ENCODE measurements around the gene CYSRT1.

The CYSRT1 gene

DNA sequence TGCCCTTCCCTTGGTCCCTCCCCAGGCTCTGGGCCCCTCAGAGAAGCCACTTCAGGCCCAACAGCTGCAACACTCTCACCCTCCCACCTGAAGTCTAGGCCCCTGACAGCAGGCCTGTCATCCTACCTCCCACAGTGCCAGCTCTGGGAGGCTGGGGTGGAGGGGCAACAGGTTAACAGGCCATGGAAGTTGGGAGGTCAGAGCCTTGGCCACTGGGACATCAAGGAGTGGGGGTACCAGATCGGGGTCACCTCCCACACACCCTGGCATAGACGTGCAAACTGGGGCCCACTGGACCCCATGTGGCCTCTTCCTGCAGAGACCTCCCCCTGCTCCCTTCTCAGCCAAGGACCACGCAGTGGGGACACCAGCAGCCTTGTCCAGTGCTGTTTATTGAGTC is 33.7 kb upstream of the CYSRT1 start:
- DNase-seq = no peak

GRCh38 chr9:137191691-137192447 is 33.1 kb upstream of the CYSRT1 start:
- no peak for DNase-seq

GRCh38 chr9:137192448-137192780 is 32.6 kb upstream of the CYSRT1 start:
- DNase-seq = no peak

GRCh38 chr9:137192859-137193258 is 32.1 kb upstream of the CYSRT1 start:
- DNase-seq = no peak

DNA sequence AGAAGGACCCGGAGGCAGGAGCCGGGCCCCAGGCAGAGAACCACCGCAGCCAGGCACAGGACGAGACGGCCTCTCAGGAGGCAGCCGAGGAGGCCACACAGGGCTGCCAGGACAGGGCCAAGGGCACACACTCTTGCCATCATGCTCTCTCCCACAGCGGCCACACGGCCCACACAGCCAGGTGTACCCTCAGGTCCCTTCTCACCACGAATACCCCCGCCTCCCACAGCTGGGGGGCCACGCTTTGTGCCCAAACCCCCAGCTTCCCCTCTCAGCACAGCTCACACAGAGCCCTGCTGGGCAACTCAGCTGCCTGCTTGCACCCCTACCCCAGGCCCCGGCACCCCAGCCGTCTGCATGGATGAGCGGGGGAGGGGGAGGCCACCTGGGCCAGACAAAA is 31.2 kb upstream of the CYSRT1 start:
- DNase-seq = no peak

DNA sequence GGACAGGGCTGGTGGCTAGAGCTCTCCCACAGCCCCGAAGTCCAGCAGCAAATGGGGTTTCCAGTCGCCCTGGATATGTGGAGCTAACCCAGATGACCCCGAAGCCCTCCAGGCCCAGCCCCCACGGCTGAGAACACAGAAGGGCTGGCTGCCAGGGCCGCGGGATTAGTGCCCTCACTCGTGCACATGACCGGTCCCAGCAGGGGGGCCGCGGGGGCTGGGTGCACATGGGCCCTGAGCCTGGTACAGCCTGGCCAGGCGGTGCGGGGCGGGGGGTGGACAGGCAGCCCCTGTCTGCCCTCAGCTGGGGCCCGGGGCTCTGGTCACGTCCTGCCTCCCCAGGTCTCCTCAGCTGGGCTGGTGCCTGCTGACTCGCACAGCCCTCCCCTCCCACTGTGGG is 30.6 kb upstream of the CYSRT1 start:
- DNase-seq = no peak

DNA sequence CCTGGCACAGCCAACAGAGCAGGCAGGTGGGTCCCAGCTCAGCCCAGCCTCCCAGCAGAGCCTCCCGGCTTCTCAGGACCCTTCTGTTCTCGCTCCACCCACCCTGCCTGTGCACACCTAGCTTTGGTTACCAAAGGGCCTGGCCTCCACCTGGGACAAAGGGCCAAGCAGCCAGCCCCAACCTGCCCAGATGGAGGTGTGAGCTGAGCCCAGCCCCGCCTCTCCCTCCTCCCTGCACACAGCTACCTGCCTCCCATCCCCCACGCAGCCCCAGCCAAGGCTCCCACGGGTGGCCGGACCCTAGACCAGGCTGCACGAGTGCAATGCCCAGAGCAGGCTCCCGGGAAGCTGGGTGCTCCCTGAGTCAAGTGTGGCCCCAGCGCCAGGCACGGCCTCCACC is 30.1 kb upstream of the CYSRT1 start:
- DNase-seq = no peak

- no peak for DNase-seq
Observed at GRCh38 chr9:137195525-137196220, 29.3 kb upstream of the CYSRT1 start.

DNA sequence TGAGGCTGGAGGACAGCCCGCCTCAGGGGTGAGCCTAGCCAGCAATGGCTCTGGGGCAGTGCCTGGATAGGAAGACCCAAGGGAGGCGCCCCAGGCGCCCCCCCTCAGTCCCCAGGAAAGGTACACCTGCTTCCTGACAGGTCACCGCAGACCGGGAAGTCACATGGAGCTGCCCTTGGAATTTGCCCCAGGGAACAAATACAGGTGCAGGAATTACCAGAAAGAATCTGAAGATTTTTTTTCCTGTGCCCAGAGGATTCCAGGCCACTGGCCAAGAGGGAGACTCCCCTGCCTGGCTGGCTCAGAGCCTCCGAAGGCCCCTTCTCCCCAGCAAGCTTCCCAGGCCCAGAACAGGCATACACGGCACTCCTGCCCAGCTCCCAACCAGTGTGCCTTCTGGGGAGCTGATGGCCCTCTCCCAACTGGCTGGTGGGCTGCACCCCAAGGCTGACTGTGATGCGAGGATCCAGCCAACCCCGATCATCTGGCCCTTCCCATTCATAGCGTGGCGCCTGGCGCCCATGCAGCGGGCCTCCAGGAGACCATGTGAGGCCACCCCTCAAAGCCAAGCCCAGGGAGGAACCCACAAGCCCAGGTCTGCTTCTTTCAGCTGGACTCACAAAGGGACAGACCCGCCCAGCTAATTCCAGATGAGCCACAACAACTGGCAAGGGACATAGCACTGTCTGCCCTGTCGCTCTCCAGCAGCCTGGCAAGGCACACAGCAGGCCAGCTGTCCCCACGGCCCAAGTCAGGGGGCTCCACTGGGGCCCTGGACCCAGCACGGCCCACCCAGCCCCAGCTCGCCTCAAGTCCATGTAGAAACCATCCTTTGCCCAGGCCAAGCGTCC is 26.7 kb upstream of the CYSRT1 start:
- no peak for DNase-seq

GRCh38 chr9:137198902-137199283 is 26.1 kb upstream of the CYSRT1 start:
- no peak for DNase-seq

- no peak for DNase-seq
Observed at GRCh38 chr9:137199411-137200121, 25.4 kb upstream of the CYSRT1 start.

DNA sequence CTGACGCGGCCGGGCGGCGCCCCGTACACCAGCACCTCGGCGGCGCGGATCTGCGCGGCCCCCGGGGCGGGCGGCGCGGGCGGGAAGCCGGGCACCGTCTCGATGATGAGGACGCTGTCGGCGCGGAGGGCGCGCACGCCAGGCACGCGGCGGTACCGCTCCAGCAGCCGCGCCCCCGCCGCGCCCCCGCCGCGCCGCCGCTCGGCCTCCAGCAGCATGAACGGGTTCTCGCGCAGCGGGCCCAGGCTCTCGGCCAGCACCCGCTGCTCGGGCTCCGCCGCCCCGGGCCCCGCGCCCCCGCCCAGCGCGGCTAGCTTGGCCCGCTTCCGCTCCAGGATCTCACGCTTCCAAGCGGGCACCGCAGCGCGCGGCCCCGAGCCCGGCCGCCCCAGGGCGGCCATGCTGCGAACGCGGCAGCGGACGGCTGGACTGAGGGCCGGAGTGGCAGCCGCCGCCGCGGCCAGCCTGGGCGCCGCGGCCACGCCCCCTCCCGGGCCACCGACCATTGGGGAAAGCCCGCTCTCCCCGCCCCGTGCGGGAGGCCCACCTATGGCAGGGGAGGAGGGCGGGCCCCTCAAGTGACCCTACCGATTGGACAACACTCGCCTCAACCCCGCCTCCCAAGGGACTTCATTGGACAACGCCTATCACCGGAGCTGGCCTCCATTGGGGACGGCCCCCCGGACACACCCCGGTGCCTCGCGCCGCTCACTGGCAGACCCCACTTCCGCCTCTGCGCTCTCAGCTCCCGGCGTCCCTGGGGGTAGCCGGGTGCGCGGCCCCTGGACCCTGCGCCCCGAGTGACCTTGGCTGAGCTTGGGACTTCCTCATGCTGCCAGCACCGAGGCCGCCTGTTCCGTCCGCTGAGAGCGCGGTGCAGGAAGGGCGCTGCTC is 24.4 kb upstream of the CYSRT1 start, which contains the start of gene TPRN:
TPRN (minus strand) TSS at position 431 of the 894 bp plus-strand sequence; CDS start at position 401, 30 bp downstream.
- DNase-seq = peak; percentile 91 to 96 (median 93)

- DNase-seq = no peak
Observed at GRCh38 chr9:137201205-137201868, 23.6 kb upstream of the CYSRT1 start.

DNA sequence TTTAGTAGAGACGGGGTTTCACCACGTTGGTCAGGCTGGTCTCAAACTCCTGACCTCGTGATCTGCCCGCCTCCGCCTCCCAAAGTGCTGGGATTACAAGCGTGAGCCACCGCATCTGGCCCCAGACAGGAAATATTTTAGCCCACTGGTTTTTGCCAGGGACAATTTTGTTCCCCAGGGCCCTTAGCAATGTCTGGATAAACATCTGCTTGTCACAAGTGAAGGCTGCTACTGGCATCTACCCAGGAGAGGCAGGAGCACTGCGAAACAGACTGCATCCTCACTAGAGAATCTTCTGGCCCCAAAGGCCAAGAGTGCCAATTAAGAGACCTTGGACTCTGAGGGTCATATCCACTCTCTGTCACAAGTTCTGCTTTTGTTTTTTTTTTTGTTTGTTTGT is 22.0 kb upstream of the CYSRT1 start:
- DNase-seq = no peak

GRCh38 chr9:137204731-137205125 is 20.2 kb upstream of the CYSRT1 start:
- no peak for DNase-seq

- DNase-seq = peak; percentile 85 to 92 (median 89)
Observed at GRCh38 chr9:137205126-137206069, 19.6 kb upstream of the CYSRT1 start, which contains the start of the genes NDOR1 and TMEM203. TSS of gene NDOR1 (plus strand) at chr9:137205700. CDS start at chr9:137205778, 78 bp downstream. TSS of gene TMEM203 (minus strand) at chr9:137205648. CDS start at chr9:137205414, 234 bp downstream.

GRCh38 chr9:137206602-137207001 is 18.4 kb upstream of the CYSRT1 start:
- no peak for DNase-seq

DNA sequence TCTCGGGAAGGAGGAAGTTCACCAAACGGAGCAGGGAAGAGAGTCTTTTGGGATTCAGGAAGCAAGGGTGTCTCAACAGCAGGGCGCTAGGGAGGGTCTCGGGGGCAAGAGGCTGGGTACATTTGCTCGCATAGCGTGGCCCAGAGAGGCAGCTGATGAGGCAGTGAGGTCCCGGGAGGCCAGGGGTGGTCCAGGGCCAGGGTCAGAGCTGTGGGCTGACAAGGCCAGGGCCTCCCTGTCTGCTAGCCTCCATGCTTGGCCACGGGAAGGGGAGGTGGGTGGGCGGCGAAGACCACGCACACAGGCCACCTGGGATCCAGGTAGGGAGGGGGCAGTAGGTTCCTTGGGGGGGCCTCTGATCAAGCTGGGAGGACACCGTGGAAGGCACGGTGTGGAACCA is 13.4 kb upstream of the CYSRT1 start:
- DNase-seq = no peak

- DNase-seq = no peak
Observed at GRCh38 chr9:137212520-137212919, 12.5 kb upstream of the CYSRT1 start.

Measured in activated naive CD4-positive, alpha-beta T cell (primary cell).